GM12878 (cell line): ENCODE results near the gene MLXIP. TPM values are rescaled to one million over a fixed set of nuclear protein-coding genes. Genes with fewer than 3 reads are reported as not detected.

Experiments
- ATAC-seq: fragments of 200-7000 bp; cut with Tn5 transposase; 3 replicates; pipeline ENCODE4 v1.9.1; 2020; ENCODE audit warnings: mild to moderate bottlenecking, moderate library complexity
- BruUV-seq: library from RNA; stranded (reverse); fragments of 400-500 nt; replicated peaks from 2 replicates; lab custom pipeline; 2021; lab: Mats Ljungman, UMichigan
- CTCF ChIA-PET: fragments of 300-600 bp; sonication (Branson Sonifier 250); formaldehyde crosslinking; extraction: SDS; loops from one replicate; lab custom pipeline; 2021; ENCODE audit warnings: inconsistent platforms; lab: Yijun Ruan, JAX
- POLR2A ChIA-PET: fragments of 350-600 bp; formaldehyde crosslinking; extraction: SDS; loops from one replicate; lab custom pipeline; 2021; ENCODE audit warnings: inconsistent platforms; lab: Charles Lee
- RAD21 ChIA-PET: fragments of 300-600 bp; sonication (Branson Sonifier 250); formaldehyde crosslinking; loops from one replicate; lab custom pipeline; 2023; ENCODE audit warnings: antibody characterized with exemption; ENCODE audit not compliant: unreplicated experiment; lab: Charles Lee
- SMC1A ChIA-PET: fragments of 300-600 bp; sonication (Branson Sonifier 250); formaldehyde crosslinking; loops from one replicate; lab custom pipeline; 2023; ENCODE audit not compliant: unreplicated experiment, uncharacterized antibody; lab: Charles Lee
- DNase-seq: peaks from one replicate; pipeline ENCODE4 v3.0.0-alpha.2; 2011; ENCODE audit warnings: low read depth, low spot score
- FAIRE-seq: peaks from 3 replicates; lab custom pipeline; 2011; peaks lifted over from hg19 to GRCh38; lab: Jason Lieb, UNC
- H2AFZ ChIP-seq: 2 replicates; pipeline ENCODE4 v1.6.0; 2011; ENCODE audit warnings: low read depth, low read length, control low read depth; ENCODE audit not compliant: control insufficient read depth
- H3K27ac ChIP-seq: 2 replicates; pipeline ENCODE4 v1.5.1; 2011; ENCODE audit warnings: control low read depth; ENCODE audit not compliant: control insufficient read depth, insufficient read depth
- H3K27me3 ChIP-seq, 2 experiments: replicated peaks in 1 of 2; 2 replicates each; pipeline versions ENCODE4 v1.6.0 to v1.6.1; 2011; ENCODE audit warnings: low read length in 1 of 2; ENCODE audit not compliant: control insufficient read depth in 2 of 2, insufficient read depth in 2 of 2
- H3K36me3 ChIP-seq, 2 experiments: 2 replicates each; pipeline ENCODE4 v1.5.1; 2011; ENCODE audit warnings: low read length in 1 of 2; ENCODE audit not compliant: control insufficient read depth in 2 of 2, insufficient read depth in 2 of 2
- H3K4me1 ChIP-seq: 2 replicates; pipeline ENCODE4 v1.6.1; 2011; ENCODE audit warnings: mild to moderate bottlenecking, low read length, moderate library complexity, mixed read lengths; ENCODE audit not compliant: control insufficient read depth, insufficient read depth
- H3K4me2 ChIP-seq: 2 replicates; pipeline ENCODE4 v1.6.0; 2011; ENCODE audit warnings: control low read depth; ENCODE audit not compliant: control insufficient read depth, insufficient read depth
- H3K4me3 ChIP-seq: fragments of 200-600 bp; sonication (generic); 2 replicates; pipeline ENCODE4 v1.5.1; 2016
- H3K79me2 ChIP-seq: 2 replicates; pipeline ENCODE4 v1.6.0; 2011; ENCODE audit warnings: low read length; ENCODE audit not compliant: control insufficient read depth, insufficient read depth
- H3K9ac ChIP-seq: 2 replicates; pipeline ENCODE4 v1.8.0; 2011; ENCODE audit warnings: low read length, control low read depth, mixed read lengths; ENCODE audit not compliant: control insufficient read depth, insufficient read depth
- H3K9me3 ChIP-seq: replicated peaks from 3 replicates; pipeline ENCODE4 v1.5.1; 2011; ENCODE audit warnings: mild to moderate bottlenecking, low read length; ENCODE audit not compliant: control insufficient read depth, insufficient read depth
- H4K20me1 ChIP-seq: 2 replicates; pipeline ENCODE4 v1.6.0; 2011; ENCODE audit not compliant: control insufficient read depth, insufficient read depth
- BACH1 ChIP-seq: fragments of 450-650 bp; IDR thresholded peaks from 2 replicates; pipeline ENCODE4 v1.6.1; 2017; ENCODE audit warnings: mild to moderate bottlenecking, borderline replicate concordance
- CHD1 ChIP-seq: IDR thresholded peaks from 2 replicates; pipeline ENCODE4 v1.6.1; 2012; ENCODE audit warnings: low read depth, low read length, improper control_type of control experiment
- DPF2 ChIP-seq: fragments of 450-650 bp; IDR thresholded peaks from 2 replicates; pipeline ENCODE4 v1.6.1; 2017; ENCODE audit warnings: mild to moderate bottlenecking
- E2F4 ChIP-seq: IDR thresholded peaks from 2 replicates; pipeline ENCODE4 v1.6.1; 2012; ENCODE audit warnings: low read depth, low read length, improper control_type of control experiment
- HDGF ChIP-seq: fragments of 450-650 bp; IDR thresholded peaks from 2 replicates; pipeline ENCODE4 v1.6.1; 2016; ENCODE audit warnings: antibody characterized with exemption
- MLLT1 ChIP-seq: fragments of 450-650 bp; IDR thresholded peaks from 2 replicates; pipeline ENCODE4 v1.6.1; 2016; ENCODE audit warnings: mild to moderate bottlenecking
- MTA3 ChIP-seq: IDR thresholded peaks from 2 replicates; pipeline ENCODE4 v1.6.1; 2012; ENCODE audit warnings: low read length, inconsistent platforms, borderline replicate concordance
- NKRF ChIP-seq: fragments of 450-650 bp; conservative IDR thresholded peaks from 2 replicates; pipeline ENCODE4 v1.6.1; 2017; ENCODE audit warnings: mild to moderate bottlenecking, moderate library complexity
- NR2C2 ChIP-seq: IDR thresholded peaks from 2 replicates; pipeline ENCODE4 v1.6.1; 2011; ENCODE audit warnings: borderline replicate concordance, low read depth; ENCODE audit not compliant: control insufficient read depth, insufficient read length
- PAX8 ChIP-seq: fragments of 450-650 bp; IDR thresholded peaks from 2 replicates; pipeline ENCODE4 v1.6.1; 2017; ENCODE audit warnings: mild to moderate bottlenecking, moderate library complexity
- POLR2AphosphoS2 ChIP-seq: IDR thresholded peaks from 2 replicates; pipeline ENCODE4 v1.6.1; 2011; ENCODE audit warnings: low read depth, mild to moderate bottlenecking, low read length, improper control_type of control experiment, moderate library complexity
- RELB ChIP-seq: fragments of 450-650 bp; IDR thresholded peaks from 2 replicates; pipeline ENCODE4 v1.6.1; 2017; ENCODE audit warnings: low read depth, mild to moderate bottlenecking, moderate library complexity
- SIN3A ChIP-seq: IDR thresholded peaks from 2 replicates; pipeline ENCODE4 v1.6.1; 2012; ENCODE audit warnings: low read depth, low read length, improper control_type of control experiment
- USF2 ChIP-seq: IDR thresholded peaks from 2 replicates; pipeline ENCODE4 v1.6.1; 2011; ENCODE audit warnings: low read depth, low read length, improper control_type of control experiment, borderline replicate concordance
- WRNIP1 ChIP-seq: IDR thresholded peaks from 2 replicates; pipeline ENCODE4 v1.6.1; 2011; ENCODE audit warnings: low read depth, low read length, improper control_type of control experiment, borderline replicate concordance
- YY1 ChIP-seq: IDR thresholded peaks from 2 replicates; pipeline ENCODE4 v1.6.1; 2011; ENCODE audit warnings: low read depth, mild to moderate bottlenecking, low read length
- WGBS: methylation state at CpG from one replicate; pipeline ENCODE4 v1.1.6; 2016; ENCODE audit warnings: low lambda C conversion rate; ENCODE audit not compliant: insufficient replicate concordance, insufficient coverage; ENCODE audit errors: missing lambda C conversion rate; 5-methylcytosine and 5-hydroxymethylcytosine counted together
- in situ Hi-C: fragments of 300-500 bp; cut with MboI; formaldehyde crosslinking; loops from 9 replicates; pipeline ENCODE4 v1.14.3; 2018; ENCODE audit warnings: mixed read lengths
- intact Hi-C: fragments of 100-400 bp; cut with micrococcal nuclease; formaldehyde crosslinking; loops from one replicate; pipeline ENCODE4 v1.14.2; 2022; ENCODE audit not compliant: unreplicated experiment
- polyA plus RNA-seq, 11 experiments: library from polyadenylated mRNA; depleted of rRNA in 4 of 11; unstranded in 6 of 11; stranded (reverse) in 5 of 11; fragments of >200 nt; fragmentation: Nextera tagmentation in 4 of 11; fragmentation: Illumina TruSeq in 1 of 11; extraction: Ambion mirVana in 4 of 11; extraction: Trizol in 1 of 11; gene quantifications; 1 replicate in 1 of 11; 2 replicates in 10 of 11; pipeline versions ENCODE4 v1.2.1 to v1.2.3, GENCODE V29; 2011 to 2016; ENCODE audit warnings: inconsistent platforms in 2 of 11, missing spikeins in 2 of 11, low read depth in 1 of 11
- total RNA-seq, 4 experiments: library from RNA; depleted of rRNA in 3 of 4; stranded (reverse); fragments of >200 nt in 3 of 4; fragmentation: Illumina TruSeq in 1 of 4; extraction: Trizol in 1 of 4; gene quantifications; 2 replicates each; pipeline versions ENCODE4 v1.2.1 to v1.2.3, GENCODE V29; 2013 to 2021

The MLXIP gene
- total and polyA plus RNA-seq, 10 of the 15 experiments (the other 5 are each of a cell fraction or from before 2014, with no cell fraction given) = 1.1 to 23.7 (median 7.0) TPM

- TF ChIP-seq PAX8 = no peak
Observed at GRCh38 chr12:122099280-122099749, 20.8 kb downstream of the MLXIP start (continued).

- ATAC-seq = peak; percentile 28
- CTCF ChIA-PET = interaction anchor here (0.7 to 1.5 kb wide), 3 partner anchors 19 to 48 kb away, joined by 3 to 5 read pairs (median 4); no protein-coding TSS in a partner anchor
- POLR2A ChIA-PET = no interaction called here
- peaks cover 8% of the 10 kb centered on the region for H3K4me1 ChIP-seq
- no peak overlapping the region for H3K9ac ChIP-seq
- no TSS peak for BruUV-seq
- no peak overlapping the region for H3K4me3 ChIP-seq
- 29% methylated on average over 3 of the region's 3 CpGs for WGBS
- no peaks in the 10 kb centered on the region; a peak in 1 of 4 replicates for H3K36me3 ChIP-seq
- in situ Hi-C loops (no loop called here), intact Hi-C loops (no loop called here)
- H2AFZ ChIP-seq = peak overlapping the region; percentile 21
- SMC1A ChIA-PET = interaction anchor here (0.9 to 1.2 kb wide), 2 partner anchors 18 to 116 kb away, joined by 3 to 5 read pairs; no protein-coding TSS in a partner anchor
- H3K9me3 ChIP-seq = no peaks in the 10 kb centered on the region
- no peak for DNase-seq
- no peak overlapping the region for H3K27ac ChIP-seq
- no peaks in the 10 kb centered on the region for H3K27me3 ChIP-seq
- RAD21 ChIA-PET = interaction anchor here (1.2 kb wide), 1 partner anchor 18 kb away, joined by 3 read pairs; no protein-coding TSS in a partner anchor
- no peak for FAIRE-seq
- H4K20me1 ChIP-seq = no peaks in the 10 kb centered on the region
- H3K4me2 ChIP-seq = no peak overlapping the region
- no peaks in the 10 kb centered on the region; the same call in 1 of the 2 replicates for H3K79me2 ChIP-seq
- TF ChIP-seq USF2 (no peak), E2F4 (no peak), POLR2AphosphoS2 (no peak), NR2C2 (no peak), BACH1 (no peak), SIN3A (no peak), WRNIP1 (no peak), NKRF (no peak), CHD1 (no peak), MLLT1 (no peak), YY1 (no peak), RELB (no peak), MTA3 (no peak), HDGF (no peak), DPF2 (no peak)
Observed at GRCh38 chr12:122099856-122100255, 21.3 kb downstream of the MLXIP start.
